DND-41 (cell line): ENCODE results near the gene TOM1.
"Not testable (repeated sequence)": the region's sequence is repeated elsewhere in the genome, so short reads cannot be mapped to it uniquely, and the experiment has no call there.

Source experiments
- ATAC-seq: fragments of 200-7000 bp; cut with Tn5 transposase; 3 replicates; pipeline ENCODE4 v1.9.1; 2021; ENCODE audit warnings: low read depth; ENCODE audit not compliant: insufficient read depth
- DNase-seq: peaks from one replicate; pipeline ENCODE4 v3.0.0-alpha.2; 2020
- H2AFZ ChIP-seq: 2 replicates; pipeline ENCODE4 v1.6.0; 2012; ENCODE audit warnings: low read depth, low read length
- H3K27ac ChIP-seq: 2 replicates; pipeline ENCODE4 v1.5.1; 2012; ENCODE audit warnings: low read length, inconsistent platforms
- H3K27me3 ChIP-seq: fragments of 200-600 bp; sonication (generic); 2 replicates; pipeline ENCODE4 v1.6.0; 2012; ENCODE audit warnings: low read length, mild to moderate bottlenecking, inconsistent platforms; ENCODE audit not compliant: insufficient read depth, poor library complexity
- H3K36me3 ChIP-seq: 2 replicates; pipeline ENCODE4 v1.5.1; 2012; ENCODE audit warnings: low read length, inconsistent platforms; ENCODE audit not compliant: insufficient read depth
- H3K4me1 ChIP-seq: 2 replicates; pipeline ENCODE4 v1.5.1; 2012; ENCODE audit warnings: mild to moderate bottlenecking, low read length; ENCODE audit not compliant: insufficient read depth
- H3K4me2 ChIP-seq: 2 replicates; pipeline ENCODE4 v1.6.0; 2012; ENCODE audit warnings: mild to moderate bottlenecking, moderate library complexity, low read length, inconsistent platforms; ENCODE audit not compliant: insufficient read depth
- H3K4me3 ChIP-seq, 2 experiments: fragments of 200-600 bp in 1 of 2; shearing (Covaris generic) in 1 of 2; 2 replicates each; pipeline ENCODE4 v1.5.1; 2012 to 2016; ENCODE audit warnings: inconsistent platforms in 2 of 2, low read length in 2 of 2, mild to moderate bottlenecking in 2 of 2, low read depth in 1 of 2, moderate library complexity in 1 of 2
- H3K79me2 ChIP-seq: 2 replicates; pipeline ENCODE4 v1.6.0; 2012; ENCODE audit warnings: low read length, inconsistent platforms; ENCODE audit not compliant: insufficient read depth
- H3K9ac ChIP-seq: 2 replicates; pipeline ENCODE4 v1.6.0; 2012; ENCODE audit warnings: low read depth, mild to moderate bottlenecking, inconsistent platforms, low read length, moderate library complexity
- H3K9me3 ChIP-seq: 2 replicates; pipeline ENCODE4 v1.5.1; 2012; ENCODE audit warnings: low read length, moderate library complexity, mild to moderate bottlenecking, inconsistent platforms; ENCODE audit not compliant: insufficient read depth, severe bottlenecking
- H4K20me1 ChIP-seq: 2 replicates; pipeline ENCODE4 v1.6.0; 2012; ENCODE audit warnings: low read length; ENCODE audit not compliant: insufficient read depth
- EZH2 ChIP-seq: IDR thresholded peaks from 3 replicates; pipeline ENCODE4 v1.6.1; 2012; ENCODE audit warnings: borderline replicate concordance, low read depth, mild to moderate bottlenecking, moderate library complexity, low read length, inconsistent platforms; ENCODE audit not compliant: severe bottlenecking
- TF ChIP-seq, protein P1 (sequence below): IDR thresholded peaks from 2 replicates; pipeline ENCODE4 v1.5.1; 2012; ENCODE audit warnings: borderline replicate concordance, low read length, moderate library complexity, mild to moderate bottlenecking; ENCODE audit not compliant: poor library complexity, severe bottlenecking; ENCODE audit errors: extremely low read depth

Gene TOM1

DNA sequence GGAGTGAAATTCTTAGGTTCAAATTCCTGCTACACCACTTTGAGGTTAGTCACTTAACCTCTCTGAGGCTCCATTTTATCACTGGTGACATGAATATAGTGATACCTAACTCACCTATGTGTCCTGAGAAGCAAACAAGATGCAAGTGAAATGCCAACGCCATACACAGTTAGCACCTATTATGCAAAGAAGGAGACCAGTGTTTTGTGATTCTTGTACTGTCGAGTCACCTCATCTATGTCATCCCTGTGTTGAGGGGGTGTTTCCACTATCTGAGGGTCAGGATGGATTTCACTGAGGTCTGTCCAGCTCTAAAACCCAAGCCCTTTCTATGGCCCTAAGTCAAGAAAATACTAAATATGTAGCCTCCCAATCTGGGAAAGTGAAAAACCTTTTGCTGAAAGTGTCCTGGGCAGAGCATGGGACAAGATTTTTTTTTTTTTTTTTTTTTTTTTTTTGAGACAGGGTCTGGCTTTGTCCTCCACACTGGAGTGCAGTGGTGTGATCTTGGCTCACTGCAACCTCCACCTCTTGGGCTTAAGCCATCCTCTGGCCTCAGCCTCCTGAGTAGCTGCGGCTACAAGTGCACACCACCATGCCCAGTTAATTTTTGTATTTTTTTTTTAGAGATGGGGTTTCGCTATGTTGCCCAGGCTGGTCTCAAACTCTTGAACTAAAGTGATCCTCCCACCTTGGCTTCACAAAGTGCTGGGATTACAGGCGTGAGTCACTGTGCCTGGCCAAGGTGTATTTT lies 95.3 kb downstream of the TOM1 start:
- Histone ChIP-seq H4K20me1 (no peaks in the 10 kb centered on the region), H3K27ac (no peak overlapping the region), H3K36me3 (peaks cover under 1% of the 10 kb centered on the region; the same call in 1 of the 2 replicates), H3K9me3 (no peaks in the 10 kb centered on the region), H3K79me2 (peaks cover 7% of the 10 kb centered on the region), H3K4me1 (peaks cover 10% of the 10 kb centered on the region), H3K27me3 (no peaks in the 10 kb centered on the region), H2AFZ (no peak overlapping the region), H3K4me2 (no peak overlapping the region), H3K9ac (no peak overlapping the region), H3K4me3 (no peak overlapping the region)
- DNase-seq = no peak
- ATAC-seq = no peak
- TF ChIP-seq, protein P1, sequence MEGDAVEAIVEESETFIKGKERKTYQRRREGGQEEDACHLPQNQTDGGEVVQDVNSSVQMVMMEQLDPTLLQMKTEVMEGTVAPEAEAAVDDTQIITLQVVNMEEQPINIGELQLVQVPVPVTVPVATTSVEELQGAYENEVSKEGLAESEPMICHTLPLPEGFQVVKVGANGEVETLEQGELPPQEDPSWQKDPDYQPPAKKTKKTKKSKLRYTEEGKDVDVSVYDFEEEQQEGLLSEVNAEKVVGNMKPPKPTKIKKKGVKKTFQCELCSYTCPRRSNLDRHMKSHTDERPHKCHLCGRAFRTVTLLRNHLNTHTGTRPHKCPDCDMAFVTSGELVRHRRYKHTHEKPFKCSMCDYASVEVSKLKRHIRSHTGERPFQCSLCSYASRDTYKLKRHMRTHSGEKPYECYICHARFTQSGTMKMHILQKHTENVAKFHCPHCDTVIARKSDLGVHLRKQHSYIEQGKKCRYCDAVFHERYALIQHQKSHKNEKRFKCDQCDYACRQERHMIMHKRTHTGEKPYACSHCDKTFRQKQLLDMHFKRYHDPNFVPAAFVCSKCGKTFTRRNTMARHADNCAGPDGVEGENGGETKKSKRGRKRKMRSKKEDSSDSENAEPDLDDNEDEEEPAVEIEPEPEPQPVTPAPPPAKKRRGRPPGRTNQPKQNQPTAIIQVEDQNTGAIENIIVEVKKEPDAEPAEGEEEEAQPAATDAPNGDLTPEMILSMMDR = no peak
- TF ChIP-seq EZH2 = no peak

DNA sequence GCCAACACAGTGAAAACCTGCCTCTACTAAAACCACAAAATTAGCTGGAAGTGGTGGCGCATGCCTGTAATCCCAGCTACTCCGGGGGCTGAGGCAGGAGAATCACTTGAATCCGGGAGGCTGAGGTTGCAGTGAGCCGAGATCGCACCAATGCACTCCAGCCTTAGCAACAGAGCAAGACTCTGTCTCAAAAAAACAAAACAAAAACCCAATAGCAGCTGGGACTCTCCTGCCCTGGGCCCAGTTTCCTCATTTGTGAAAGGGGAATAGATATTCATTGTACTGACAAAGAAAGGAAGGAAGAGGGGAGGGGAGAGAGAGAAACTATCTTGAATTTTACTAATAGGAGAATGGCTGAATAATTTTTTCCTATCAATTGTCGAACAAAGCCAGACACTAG lies 96.9 kb downstream of the TOM1 start:
- H3K9ac ChIP-seq, H3K27me3 ChIP-seq, ATAC-seq, DNase-seq, H4K20me1 ChIP-seq, H3K4me2 ChIP-seq, H2AFZ ChIP-seq, H3K9me3 ChIP-seq, H3K4me3 ChIP-seq, H3K27ac ChIP-seq: not testable (repeated sequence)
- H3K79me2 ChIP-seq = peaks cover 24% of the 10 kb centered on the region
- peaks cover 14% of the 10 kb centered on the region for H3K36me3 ChIP-seq
- H3K4me1 ChIP-seq = peaks cover 20% of the 10 kb centered on the region

DNA sequence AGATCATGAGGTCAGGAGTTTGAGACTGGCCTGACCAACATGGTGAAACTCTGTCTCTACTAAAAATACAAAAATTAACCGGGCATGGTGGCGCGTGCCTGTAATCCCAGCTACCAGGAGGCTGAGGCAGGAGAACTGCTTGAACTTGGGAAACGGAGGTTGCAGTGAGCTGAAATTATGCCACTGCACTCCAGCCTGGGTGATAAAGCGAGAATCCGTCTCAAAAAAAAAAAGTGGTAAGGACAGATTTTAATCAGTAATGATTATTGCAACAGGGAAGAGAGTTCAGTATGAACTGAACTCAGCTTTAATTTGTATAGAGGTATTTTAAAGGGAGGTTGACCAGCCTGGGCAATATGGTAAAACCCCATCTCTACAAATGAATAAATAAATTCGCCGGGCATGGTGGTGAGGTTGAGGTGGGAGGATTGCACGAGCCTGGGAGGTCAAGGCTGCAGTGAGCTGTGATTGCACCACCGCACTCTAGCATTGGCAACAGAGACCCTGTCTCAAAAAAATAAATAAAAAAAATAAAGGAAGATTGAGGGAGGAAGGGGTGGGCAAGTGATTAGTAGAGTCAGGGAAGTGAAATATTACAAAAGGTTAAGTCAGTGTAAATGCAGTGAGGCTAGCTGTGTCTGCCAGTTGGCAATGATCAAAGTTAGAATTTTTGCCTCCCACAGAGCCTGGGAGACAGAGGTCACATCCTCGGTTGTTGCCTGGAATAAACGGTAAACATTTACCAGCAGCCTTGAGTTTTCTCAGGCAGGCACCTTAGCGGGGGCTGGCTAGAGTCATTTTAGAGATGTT lies 97.6 kb downstream of the TOM1 start:
- no peaks in the 10 kb centered on the region for H3K27me3 ChIP-seq
- no peaks in the 10 kb centered on the region for H3K9me3 ChIP-seq
- ATAC-seq = no peak
- no peak overlapping the region for H2AFZ ChIP-seq
- H3K4me1 ChIP-seq = peaks cover 27% of the 10 kb centered on the region
- no peak overlapping the region for H3K9ac ChIP-seq
- no peak overlapping the region for H3K27ac ChIP-seq
- no peak overlapping the region for H3K4me3 ChIP-seq
- H3K79me2 ChIP-seq = peaks cover 30% of the 10 kb centered on the region
- peaks cover 20% of the 10 kb centered on the region for H3K36me3 ChIP-seq
- H4K20me1 ChIP-seq = peaks cover 5% of the 10 kb centered on the region; the same call in 1 of the 2 replicates
- no peak for TF ChIP-seq EZH2
- TF ChIP-seq, protein P1 = no peak
- H3K4me2 ChIP-seq = no peak overlapping the region
- no peak for DNase-seq
